Heart right ventricle (tissue), 16 donors: ENCODE measurements around the gene HS3ST4. TPM values are rescaled to one million over a fixed set of nuclear protein-coding genes. Genes with fewer than 3 reads are reported as not detected.

Experiments
- ATAC-seq, 8 donors: fragments of 200-7000 bp; cut with Tn5 transposase; one replicate each; pipeline ENCODE4 v1.9.1; 2020; ENCODE audit warnings: mild to moderate bottlenecking in 8 of 8, moderate library complexity in 8 of 8, moderate number of reproducible peaks in 1 of 8
- DNase-seq, 2 donors: peaks; one replicate each; pipeline ENCODE4 v3.0.0-alpha.2; 2020
- H3K27ac ChIP-seq, 10 donors: fragments of 200-600 bp; sonication (generic) in 2 of 10; one replicate each; pipeline versions ENCODE4 v1.5.0 to v1.8.0; 2020 to 2022; ENCODE audit warnings: mild to moderate bottlenecking in 3 of 10
- H3K27me3 ChIP-seq, 7 donors: fragments of 200-600 bp; one replicate each; pipeline ENCODE4 v1.8.0; 2021 to 2022; ENCODE audit warnings: mild to moderate bottlenecking in 2 of 7
- H3K36me3 ChIP-seq, 9 donors: fragments of 200-600 bp; sonication (generic) in 1 of 9; one replicate each; pipeline versions ENCODE4 v1.5.0 to v1.8.0; 2020 to 2022; ENCODE audit warnings: mild to moderate bottlenecking in 2 of 9
- H3K4me1 ChIP-seq, 9 donors: fragments of 200-600 bp; sonication (generic) in 1 of 9; one replicate each; pipeline versions ENCODE4 v1.5.0 to v1.8.0; 2020 to 2022; ENCODE audit warnings: mild to moderate bottlenecking in 4 of 9
- H3K4me3 ChIP-seq, 10 donors: fragments of 200-600 bp; sonication (generic) in 2 of 10; one replicate each; pipeline versions ENCODE4 v1.5.0 to v1.8.0; 2020 to 2022; ENCODE audit warnings: mild to moderate bottlenecking in 7 of 10, moderate library complexity in 2 of 10
- H3K9me3 ChIP-seq, 11 donors: fragments of 200-600 bp in 10 of 11; sonication (generic) in 2 of 11; one replicate each; pipeline versions ENCODE4 v1.5.0 to v1.8.0; 2013 to 2022; ENCODE audit warnings: mild to moderate bottlenecking in 2 of 11, control low read depth in 1 of 11, moderate library complexity in 1 of 11
- CTCF ChIP-seq, 9 donors: fragments of 200-600 bp; sonication (generic) in 2 of 9; IDR thresholded peaks; one replicate each; pipeline versions ENCODE4 v1.5.0 to v1.8.0; 2021 to 2022; ENCODE audit warnings: antibody characterized with exemption in 9 of 9, mild to moderate bottlenecking in 5 of 9, moderate library complexity in 1 of 9
- WGBS, 2 donors: extraction: QIAGEN DNeasy Blood & Tissue Kit; methylation state at CpG; one replicate each; pipeline ENCODE4 v1.1.7; 2013; ENCODE audit warnings: inconsistent platforms in 1 of 2; 5-methylcytosine and 5-hydroxymethylcytosine counted together
- intact Hi-C, 10 donors: fragments of 100-400 bp; cut with DNase I; formaldehyde crosslinking; loops; one replicate each; pipeline versions ENCODE4 v1.11.1 to v1.14.2; 2022
- polyA plus RNA-seq, 2 donors: library from polyadenylated mRNA; stranded (reverse); fragments of 200-250 nt; gene quantifications; one replicate each; pipeline ENCODE4 v1.2.3, GENCODE V29; 2013
- total RNA-seq, 10 donors: library from RNA; stranded (reverse); fragmentation: NEBNext Ultra II Directional in 3 of 10; extraction: Animal tissue kit (Norgen Biotek cat#: 25700) in 3 of 10; gene quantifications; one replicate each; pipeline versions ENCODE4 v1.2.1 to v1.2.4, GENCODE V29; 2021 to 2023
- donor health status: Arrhythmogenic right ventricular cardiomyopathy.
- donor health status: ischemic (EF 13 %, LVEDD 7.1; RV severe dilation, severe dysfunction).
- donor health status: healthy with polysubstance abuse.
- donor health status: DM: no; HTN: yes; CAD: no.
- donor health status: DM: no; HTN: no; CAD: no.
- donor health status: ischemic (EF 25% LVEDD 6.9; RV normal size, moderate dysfunction).
- donor health status: ischemic (EF 25% LVEDD 5.7; RV mildly dilated, moderate dysfunction).
- donor health status: healthy.
- donor health status: DM: yes; HTN: yes; CAD: no.
- donor health status: Ischemic cardiomyopathy.
- donor health status: ischemic (EF 35%, LVEDD 5.7; RV mildly dilated, moderate dysfunction).
- donor health status: nonischemic (EF 11% LVEDD 7.7; RV severe dilation, severe dysfunction).
- donor health status: DM: yes; HTN: yes; CAD: no.
- donor health status: PGD.
- donor health status: ischemic (EF 29% LVEDD 5.4; RV normal size, mild dysfunction).
- donor health status: nonischemic (EF 23%, LVEDD 6.1; RV moderate dilation, normal function).

Gene HS3ST4
- total and polyA plus RNA-seq, 12 donors, result 0.01 TPM; not detected in 11

- H3K4me3 ChIP-seq, result no peak overlapping the region
- H3K27me3 ChIP-seq, result peaks cover 0 to 19% (median 0%) of the 10 kb centered on the region in 7 donors
- DNase-seq (no peak), ATAC-seq (no peak)
- no peaks in the 10 kb centered on the region for H3K9me3 ChIP-seq
- 29 to 41% methylated on average over 2 of the region's 2 CpGs for WGBS, 2 donors
- H3K36me3 ChIP-seq, result no peaks in the 10 kb centered on the region
- intact Hi-C loops, result no loop called here
- H3K4me1 ChIP-seq, result no peaks in the 10 kb centered on the region
- H3K27ac ChIP-seq, result no peak overlapping the region
- TF ChIP-seq CTCF (IDR thresholded peaks at IDR 0.05), result no peak
These were observed 230.7 kb downstream of the HS3ST4 start for GRCh38 chr16:25922438-25922837.

GRCh38 chr16:25925421-25925820 lies 233.7 kb downstream of the HS3ST4 start:
- ATAC-seq (no peak), DNase-seq (no peak)
- intact Hi-C loops, result no loop called here
- Histone ChIP-seq H3K36me3 (no peaks in the 10 kb centered on the region), H3K4me3 (no peak overlapping the region), H3K4me1 (no peaks in the 10 kb centered on the region), H3K9me3 (peaks cover 0 to 5% (median 0%) of the 10 kb centered on the region in 11 donors), H3K27ac (no peak overlapping the region), H3K27me3 (peaks cover 0 to 13% (median 0%) of the 10 kb centered on the region in 7 donors)
- 47 to 62% methylated on average over 8 of the region's 8 CpGs for WGBS, 2 donors
- no peak for TF ChIP-seq CTCF (IDR thresholded peaks at IDR 0.05)

GRCh38 chr16:25931473-25932035 lies 239.8 kb downstream of the HS3ST4 start:
- WGBS, 2 donors, result 78 to 79% methylated on average over 4 of the region's 4 CpGs
- TF ChIP-seq CTCF (IDR thresholded peaks at IDR 0.05), result no peak
- intact Hi-C loops, result no loop called here
- ATAC-seq (no peak), DNase-seq (no peak)
- Histone ChIP-seq H3K36me3 (no peaks in the 10 kb centered on the region), H3K27ac (no peak overlapping the region), H3K9me3 (peaks cover 0 to 5% (median 0%) of the 10 kb centered on the region in 11 donors), H3K4me1 (no peaks in the 10 kb centered on the region), H3K27me3 (peaks cover 0 to under 1% (median 0%) of the 10 kb centered on the region in 7 donors), H3K4me3 (no peak overlapping the region)

GRCh38 chr16:25941800-25942499 lies 250.2 kb downstream of the HS3ST4 start:
- Histone ChIP-seq H3K36me3 (no peaks in the 10 kb centered on the region), H3K27ac (no peak overlapping the region), H3K27me3 (no peaks in the 10 kb centered on the region), H3K4me1 (no peaks in the 10 kb centered on the region), H3K9me3 (peaks cover 0 to 36% (median 10%) of the 10 kb centered on the region in 11 donors), H3K4me3 (no peak overlapping the region)
- ATAC-seq (no peak), DNase-seq (no peak)
- intact Hi-C loops, result no loop called here
- 64 to 70% methylated on average over 4 of the region's 4 CpGs for WGBS, 2 donors
- TF ChIP-seq CTCF (IDR thresholded peaks at IDR 0.05), result no peak
